Measurements from ENCODE around the gene EFNB3. TPM values are rescaled to one million over a fixed set of nuclear protein-coding genes. Genes with fewer than 3 reads are reported as not detected.

EFNB3 gene
- total RNA-seq, 1 experiment from 2014 or later = 13.1 TPM

DNA sequence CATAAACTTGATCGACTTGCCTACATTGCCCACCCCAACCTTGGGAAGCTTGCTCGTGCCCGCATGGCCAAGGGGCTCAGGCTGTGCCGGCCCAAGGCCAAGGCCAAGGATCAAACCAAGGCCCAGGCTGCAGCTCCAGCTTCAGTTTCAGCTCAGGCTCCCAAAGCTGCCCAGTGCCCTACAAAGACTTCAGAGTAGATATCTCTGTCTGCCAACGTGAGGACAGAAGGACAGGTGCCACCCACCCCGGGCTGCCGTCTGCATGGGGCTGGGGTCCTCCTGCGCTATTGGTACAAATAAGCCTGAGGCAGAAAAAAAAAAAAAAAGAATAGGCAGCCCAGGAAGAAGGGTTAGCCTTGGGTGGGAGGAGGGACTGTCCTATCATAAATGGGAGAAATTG lies 49.7 kb downstream of the EFNB3 start:
- DNase-seq (ENCODE audit: low spot score) = no peak
- in situ Hi-C loops (cut with HindIII; ENCODE audit: low sequenced_read_pairs) = no loop called here

DNA sequence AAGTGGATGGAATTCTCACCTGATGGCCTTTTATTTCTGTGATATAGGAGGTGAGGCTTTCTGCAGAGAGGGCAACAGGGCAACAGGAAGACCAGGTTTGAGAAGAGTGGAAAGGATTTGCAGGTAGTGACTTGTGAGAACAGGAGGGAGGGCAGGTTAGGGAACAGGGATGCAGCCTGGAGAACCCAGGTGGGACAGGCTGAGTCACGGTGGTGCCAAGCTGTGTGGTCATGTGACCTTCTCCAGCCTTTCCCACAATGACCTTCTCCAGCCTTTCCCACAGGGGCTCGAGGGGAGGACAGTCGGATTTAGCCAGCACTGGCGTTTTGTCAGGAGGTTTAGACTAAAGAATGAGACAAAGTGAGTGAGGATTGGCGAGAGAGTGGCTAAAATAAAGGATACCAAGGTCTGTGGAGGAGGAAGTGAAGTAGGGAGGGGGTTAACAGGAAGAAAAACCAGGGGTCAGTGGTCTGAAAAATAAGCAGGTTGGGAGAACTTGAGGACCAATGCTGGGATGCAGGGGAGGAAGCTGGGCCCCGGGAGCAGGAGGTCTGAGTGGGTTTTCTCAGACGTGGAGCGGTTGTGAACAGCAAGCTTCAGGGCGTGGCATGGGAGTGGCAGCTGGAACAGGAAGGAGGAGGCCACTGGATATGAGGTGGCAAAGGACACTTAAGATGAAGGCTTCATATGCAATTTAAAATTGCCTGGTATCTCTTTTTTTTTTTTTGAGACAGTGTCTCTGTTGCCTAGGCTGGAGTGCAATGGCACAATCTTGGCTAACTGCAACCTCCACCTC lies 50.3 kb downstream of the EFNB3 start:
- no peak for DNase-seq (ENCODE audit: low spot score)
- in situ Hi-C loops (cut with HindIII; ENCODE audit: low sequenced_read_pairs) = no loop called here

DNA sequence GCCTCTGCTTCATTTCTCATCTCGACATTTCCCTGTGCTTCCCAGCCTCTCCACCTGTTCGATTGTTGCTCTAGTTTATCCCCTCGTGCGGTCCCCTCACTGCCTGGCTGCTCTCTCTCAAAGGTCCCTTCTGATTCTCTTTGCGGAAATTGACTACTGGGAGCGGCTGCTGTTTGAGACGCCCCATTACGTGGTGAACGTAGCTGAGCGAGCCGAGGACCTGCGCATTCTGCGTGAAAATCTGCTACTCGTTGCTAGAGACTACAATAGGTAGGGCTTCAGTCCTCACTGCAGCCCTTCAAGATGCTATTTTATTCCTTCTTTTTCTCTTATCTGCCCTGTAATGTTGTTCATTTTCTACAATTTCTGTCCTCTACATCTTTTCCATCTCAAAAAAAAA lies 52.0 kb downstream of the EFNB3 start:
- in situ Hi-C loops (cut with HindIII; ENCODE audit: low sequenced_read_pairs) = no loop called here
- DNase-seq (ENCODE audit: low spot score) = no peak

Other genes with a start within 250 kb of the EFNB3 start
- gene ZBTB4, start 225.6 kb upstream of the EFNB3 start, total RNA-seq (2014; rRNA removed; shearing (Covaris generic)) = 4.1 and 4.4 TPM in 2 replicates
- gene SLC35G6, start 223.8 kb upstream of the EFNB3 start, total RNA-seq (2014; rRNA removed; shearing (Covaris generic)) = not detected in 2 replicates
- 52.7 and 52.8 TPM in 2 replicates for gene POLR2A, start 220.8 kb upstream of the EFNB3 start, total RNA-seq (2014; rRNA removed; shearing (Covaris generic))
- not detected in 2 replicates for gene TNFSF12, start 156.1 kb upstream of the EFNB3 start, total RNA-seq (2014; rRNA removed; shearing (Covaris generic))
- 1.5 TPM in 1 of 2 replicates, not detected in the other for gene TNFSF13, start 146.5 kb upstream of the EFNB3 start, total RNA-seq (2014; rRNA removed; shearing (Covaris generic))
- gene SENP3, start 143.3 kb upstream of the EFNB3 start, total RNA-seq (2014; rRNA removed; shearing (Covaris generic)) = 157 and 182 TPM in 2 replicates
- gene CD68, start 125.6 kb upstream of the EFNB3 start, total RNA-seq (2014; rRNA removed; shearing (Covaris generic)) = 119 and 129 TPM in 2 replicates
- gene MPDU1, start 121.3 kb upstream of the EFNB3 start, total RNA-seq (2014; rRNA removed; shearing (Covaris generic)) = 151 and 157 TPM in 2 replicates
- 6.8 and 12.1 TPM in 2 replicates for gene SOX15, start 115.1 kb upstream of the EFNB3 start, total RNA-seq (2014; rRNA removed; shearing (Covaris generic))
- 75.9 and 88.0 TPM in 2 replicates for gene FXR2, start 90.3 kb upstream of the EFNB3 start, total RNA-seq (2014; rRNA removed; shearing (Covaris generic))
- gene SAT2, start 77.4 kb upstream of the EFNB3 start, total RNA-seq (2014; rRNA removed; shearing (Covaris generic)) = 70.2 and 96.9 TPM in 2 replicates
- not detected in 2 replicates for gene SHBG, start 75.1 kb upstream of the EFNB3 start, total RNA-seq (2014; rRNA removed; shearing (Covaris generic))
- not detected in 2 replicates for gene ATP1B2, start 54.3 kb upstream of the EFNB3 start, total RNA-seq (2014; rRNA removed; shearing (Covaris generic))
- gene TP53, start 17.7 kb upstream of the EFNB3 start, total RNA-seq (2014; rRNA removed; shearing (Covaris generic)) = 23.5 and 26.4 TPM in 2 replicates
- gene WRAP53, start 16.7 kb upstream of the EFNB3 start, total RNA-seq (2014; rRNA removed; shearing (Covaris generic)) = 27.2 and 33.5 TPM in 2 replicates
- 0.03 TPM in 1 of 2 replicates, not detected in the other for gene DNAH2, start 12.5 kb downstream of the EFNB3 start, total RNA-seq (2014; rRNA removed; shearing (Covaris generic))
- gene KDM6B, start 129.0 kb downstream of the EFNB3 start, total RNA-seq (2014; rRNA removed; shearing (Covaris generic)) = 0.34 and 0.37 TPM in 2 replicates
- 0.37 TPM in 1 of 2 replicates, not detected in the other for gene TMEM88, start 149.9 kb downstream of the EFNB3 start, total RNA-seq (2014; rRNA removed; shearing (Covaris generic))
- gene NAA38, start 152.4 kb downstream of the EFNB3 start, total RNA-seq (2014; rRNA removed; shearing (Covaris generic)) = 97.3 and 101 TPM in 2 replicates
- gene CYB5D1, start 152.8 kb downstream of the EFNB3 start, total RNA-seq (2014; rRNA removed; shearing (Covaris generic)) = 8.5 and 10.0 TPM in 2 replicates
- gene CHD3, start 183.6 kb downstream of the EFNB3 start, total RNA-seq (2014; rRNA removed; shearing (Covaris generic)) = 34.1 and 41.5 TPM in 2 replicates
- gene RNF227, start 211.1 kb downstream of the EFNB3 start, total RNA-seq (2014; rRNA removed; shearing (Covaris generic)) = 3.5 and 16.7 TPM in 2 replicates
- gene KCNAB3, start 224.7 kb downstream of the EFNB3 start, total RNA-seq (2014; rRNA removed; shearing (Covaris generic)) = 0.49 TPM in 1 of 2 replicates, not detected in the other
- 6.1 and 7.8 TPM in 2 replicates for gene TRAPPC1, start 226.7 kb downstream of the EFNB3 start, total RNA-seq (2014; rRNA removed; shearing (Covaris generic))
- gene CNTROB, start 227.0 kb downstream of the EFNB3 start, total RNA-seq (2014; rRNA removed; shearing (Covaris generic)) = 25.4 and 29.3 TPM in 2 replicates